ENCODE measurements around the gene DEFB127.

DNA sequence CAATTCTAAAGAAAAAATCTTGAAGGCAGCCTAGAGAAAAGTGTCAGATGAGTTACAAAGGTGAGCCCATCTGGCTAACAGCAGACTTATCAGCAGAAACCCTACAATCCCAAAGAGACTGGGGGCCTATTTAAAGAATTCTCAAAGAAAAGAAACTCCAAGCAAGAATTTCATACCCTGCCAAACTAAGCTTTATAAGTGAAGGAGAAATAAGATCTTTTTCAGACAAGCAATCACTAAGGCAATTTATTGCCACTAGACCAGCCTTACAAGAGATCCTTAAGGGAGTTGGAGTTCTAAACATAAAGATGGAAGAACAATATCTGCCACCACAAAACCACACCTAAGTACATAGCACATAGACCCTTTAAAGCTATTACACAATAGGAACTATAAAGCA, 39.7 kb upstream of the DEFB127 start:
- TF ChIP-seq SUZ12 (IDR thresholded peaks at IDR 0.05; ENCODE audit: extremely low read depth, insufficient read depth, insufficient read length) (no peak), YY1 (IDR thresholded peaks at IDR 0.05; ENCODE audit: insufficient read depth, insufficient read length) (no peak)
